CD4-positive, alpha-beta T cell treated with Interleukin-12 subunit alpha and Interleukin-12 subunit beta, for 1 hour (primary cell): Measurements from ENCODE around the gene PGRMC2.
"Not testable (repeated sequence)": the region's sequence is repeated elsewhere in the genome, so short reads cannot be mapped to it uniquely, and the experiment has no call there.

Experiments used
- DNase-seq: peaks from one replicate; pipeline ENCODE4 v3.0.0-alpha.2; 2020

The PGRMC2 gene

DNA sequence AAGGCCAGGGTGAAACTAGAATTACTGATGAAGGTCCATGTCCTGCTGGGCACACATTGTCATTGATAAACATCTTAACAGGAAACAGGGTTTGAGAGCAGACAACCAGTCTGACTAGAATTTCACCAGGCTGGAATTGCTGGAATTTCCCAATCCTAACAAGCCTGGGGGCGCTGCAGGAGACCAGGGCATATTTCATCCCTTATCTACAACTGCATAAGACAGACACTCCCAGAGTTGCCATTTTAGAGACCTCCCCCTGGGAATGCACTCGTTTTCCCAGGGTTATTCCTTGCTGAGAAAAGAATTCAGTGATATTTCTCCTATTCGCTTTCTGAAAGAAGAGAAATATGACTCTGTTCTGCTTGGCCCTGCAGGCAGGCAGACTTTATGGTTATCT, 22.1 kb downstream of the PGRMC2 start:
- not testable (repeated sequence) for DNase-seq

DNA sequence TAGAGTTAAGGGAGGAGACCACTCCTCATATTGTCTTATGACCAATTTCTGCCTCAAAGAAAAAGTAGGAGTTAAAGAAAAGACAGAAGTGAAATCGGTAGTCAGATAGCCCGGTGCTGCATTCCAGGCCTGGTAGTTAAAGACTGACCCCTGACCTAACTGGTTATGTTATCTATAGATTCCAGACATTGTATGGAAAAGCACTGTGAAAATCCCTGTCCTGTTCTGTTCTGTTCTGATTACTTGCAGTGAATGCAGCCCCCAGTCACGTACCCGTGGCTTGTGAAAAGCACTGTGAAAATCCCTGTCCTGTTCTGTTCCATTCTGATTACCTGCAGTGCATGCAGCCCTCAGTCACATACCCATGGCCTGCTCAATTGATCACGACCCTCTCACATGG, 27.7 kb downstream of the PGRMC2 start:
- not testable (repeated sequence) for DNase-seq

DNA sequence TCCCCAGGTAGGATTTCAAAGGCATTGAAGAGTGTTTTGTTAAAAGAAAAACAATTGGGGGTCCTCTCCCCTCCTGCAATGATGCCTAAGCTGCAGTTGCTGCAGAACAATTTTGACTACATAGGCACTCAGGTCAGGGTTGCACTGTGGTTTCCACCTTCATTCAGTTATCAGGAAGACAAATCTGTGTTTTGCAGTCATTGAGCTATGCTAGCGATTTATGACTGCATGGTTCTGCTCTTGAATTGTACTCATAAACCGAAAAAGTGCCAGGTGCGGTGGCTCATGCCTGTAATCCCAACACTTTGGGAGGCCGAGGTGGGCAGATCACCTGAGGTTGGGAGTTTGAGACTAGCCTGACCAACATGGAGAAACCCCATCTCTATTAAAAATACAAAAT, 29.4 kb downstream of the PGRMC2 start:
- not testable (repeated sequence) for DNase-seq

- no peak for DNase-seq
Measured at GRCh38 chr4:128256539-128256938, 31.1 kb downstream of the PGRMC2 start.

- DNase-seq: no peak
Measured at GRCh38 chr4:128255906-128256305, 31.7 kb downstream of the PGRMC2 start.

- DNase-seq: no peak
Measured at GRCh38 chr4:128249787-128250668, 37.6 kb downstream of the PGRMC2 start.

DNA sequence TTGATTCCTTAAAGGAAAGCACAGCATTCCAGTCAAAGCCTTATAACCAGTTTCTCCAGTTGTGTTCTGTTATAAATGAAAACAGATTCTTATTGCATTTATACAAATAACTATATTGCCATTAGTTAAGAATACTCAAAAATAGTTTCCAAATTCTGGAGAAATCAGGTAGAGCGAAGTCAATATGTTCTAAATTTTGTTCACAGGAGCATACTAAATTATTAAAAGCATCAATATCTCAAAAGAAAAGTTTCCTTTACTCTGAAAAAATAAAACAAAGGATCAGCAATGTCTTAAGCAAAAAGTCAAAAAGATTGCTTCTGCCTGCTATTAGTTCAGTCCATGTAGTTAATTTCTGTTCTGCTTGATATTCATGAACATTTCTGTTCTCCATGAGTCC, 39.7 kb downstream of the PGRMC2 start:
- no peak for DNase-seq

GRCh38 chr4:128245391-128245790, 42.2 kb downstream of the PGRMC2 start:
- DNase-seq: not testable (repeated sequence)

DNA sequence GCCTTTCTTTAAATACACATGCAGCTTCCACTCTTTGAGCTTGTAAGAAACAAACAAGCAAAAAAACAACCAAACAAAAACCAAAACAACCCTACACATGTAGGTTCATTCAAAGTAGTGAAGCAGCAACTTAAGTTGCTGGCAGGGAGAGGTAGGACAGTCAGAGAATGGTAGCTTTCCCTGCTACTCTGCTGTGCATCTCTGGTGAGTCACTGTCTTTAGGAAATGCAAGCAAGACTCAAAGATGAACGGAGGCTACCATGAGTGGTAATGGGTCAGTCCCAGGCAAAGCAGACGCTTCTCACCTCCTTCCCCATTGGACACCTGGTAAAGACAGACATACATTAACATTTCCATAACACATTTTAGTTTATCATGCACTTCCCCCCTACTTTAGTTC, 43.2 kb downstream of the PGRMC2 start:
- no peak for DNase-seq

DNA sequence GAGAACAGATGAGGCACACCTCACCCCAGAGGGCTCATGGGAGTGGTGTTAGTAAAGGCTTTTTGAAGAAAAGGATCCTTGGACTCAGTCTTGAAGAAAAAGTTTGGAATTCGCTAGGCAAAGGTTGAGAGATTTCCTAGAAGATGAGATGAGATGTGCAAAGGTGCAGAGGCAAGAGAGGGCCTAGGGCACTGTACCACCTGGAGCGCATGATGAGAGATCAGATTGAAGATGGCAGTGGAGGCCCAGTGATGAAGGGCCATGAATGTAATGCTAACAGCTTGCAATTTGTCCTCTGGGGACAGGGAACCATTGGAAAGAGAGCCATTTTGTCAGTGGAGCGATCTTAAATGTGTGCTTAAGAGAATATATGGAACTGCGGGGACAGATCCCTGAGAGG, 45.0 kb downstream of the PGRMC2 start:
- DNase-seq: no peak

DNA sequence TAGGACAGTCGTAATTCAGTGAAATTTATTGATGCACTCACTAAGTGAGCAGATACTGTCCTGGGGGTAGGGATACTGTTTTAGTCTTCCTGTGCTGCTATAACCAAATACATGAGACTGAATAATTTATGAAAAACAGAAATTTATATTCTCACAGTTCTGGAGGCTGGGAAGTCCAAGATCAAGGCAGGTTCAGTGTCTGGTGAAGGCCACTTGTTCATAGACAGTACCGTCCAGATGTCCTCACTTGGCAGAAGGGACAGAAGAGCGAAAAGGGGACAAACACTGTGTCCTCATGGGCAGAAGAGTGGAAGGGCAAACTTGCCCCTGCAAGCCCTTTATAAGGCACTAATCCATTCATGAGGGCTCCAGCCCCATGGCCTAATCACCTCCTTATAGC, 45.6 kb downstream of the PGRMC2 start:
- DNase-seq: no peak

- DNase-seq: no peak
Measured at GRCh38 chr4:128241425-128241913, 46.1 kb downstream of the PGRMC2 start.

- DNase-seq: no peak
Measured at GRCh38 chr4:128241019-128241418, 46.6 kb downstream of the PGRMC2 start.

DNA sequence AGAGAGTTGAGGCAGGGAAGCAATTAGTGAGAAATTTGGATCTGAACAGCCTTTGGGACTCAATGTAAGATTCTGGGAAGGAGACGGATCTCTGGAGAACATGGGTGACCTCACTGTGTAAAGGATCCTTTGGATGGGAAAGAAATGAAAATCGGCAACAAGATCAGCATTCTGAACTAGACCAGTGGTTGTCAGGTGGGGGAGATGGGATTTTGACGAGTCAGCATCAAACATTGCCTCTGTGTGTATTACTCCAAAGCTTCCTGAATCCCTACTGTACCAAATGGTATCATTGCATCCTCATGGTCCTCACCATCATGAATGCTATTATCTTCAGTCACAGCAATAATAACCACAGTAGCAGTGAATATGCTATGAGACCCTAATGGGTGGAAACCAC, 52.8 kb downstream of the PGRMC2 start:
- DNase-seq: no peak

DNA sequence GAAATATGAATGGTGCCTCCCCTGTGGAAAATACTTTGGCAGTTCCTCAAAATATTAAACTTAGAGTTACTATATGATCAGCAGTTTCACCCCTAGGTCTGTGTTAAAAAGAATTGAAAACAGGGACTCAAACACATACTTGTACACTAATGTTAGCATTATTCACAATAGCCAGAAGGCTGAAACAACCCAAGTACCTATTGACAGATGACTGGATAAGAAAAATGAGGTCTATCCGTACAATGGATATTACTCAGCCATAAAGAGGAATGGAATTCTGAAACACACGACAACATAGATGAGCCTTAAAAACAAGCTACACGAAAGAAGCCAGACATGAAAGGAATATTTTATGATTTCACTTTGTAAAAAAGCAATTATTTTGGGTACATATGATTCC, 54.9 kb downstream of the PGRMC2 start:
- no peak for DNase-seq

GRCh38 chr4:128228845-128229795, 58.5 kb downstream of the PGRMC2 start:
- no peak for DNase-seq

GRCh38 chr4:128227991-128228571, 59.5 kb downstream of the PGRMC2 start:
- no peak for DNase-seq

- no peak for DNase-seq
Measured at GRCh38 chr4:128225148-128225547, 62.5 kb downstream of the PGRMC2 start.

DNA sequence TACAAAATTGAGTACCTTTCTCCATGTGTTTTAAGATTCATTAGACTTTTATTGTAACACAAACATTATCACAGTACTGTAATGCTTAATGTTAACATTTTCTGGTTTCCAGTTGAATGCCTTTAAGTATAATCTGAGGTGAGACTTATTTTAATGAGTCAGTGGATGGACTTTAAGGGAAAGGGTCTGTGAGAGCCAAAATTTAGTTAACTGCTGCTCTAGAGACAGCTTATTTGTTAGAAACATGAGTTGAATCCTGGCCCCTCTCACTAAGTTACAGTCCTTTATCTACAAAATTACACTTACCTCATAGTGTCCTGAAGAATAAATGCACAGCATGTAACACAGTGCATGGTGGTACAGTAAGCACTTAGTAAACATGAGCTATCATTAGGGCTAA, 66.0 kb downstream of the PGRMC2 start:
- DNase-seq: no peak

DNA sequence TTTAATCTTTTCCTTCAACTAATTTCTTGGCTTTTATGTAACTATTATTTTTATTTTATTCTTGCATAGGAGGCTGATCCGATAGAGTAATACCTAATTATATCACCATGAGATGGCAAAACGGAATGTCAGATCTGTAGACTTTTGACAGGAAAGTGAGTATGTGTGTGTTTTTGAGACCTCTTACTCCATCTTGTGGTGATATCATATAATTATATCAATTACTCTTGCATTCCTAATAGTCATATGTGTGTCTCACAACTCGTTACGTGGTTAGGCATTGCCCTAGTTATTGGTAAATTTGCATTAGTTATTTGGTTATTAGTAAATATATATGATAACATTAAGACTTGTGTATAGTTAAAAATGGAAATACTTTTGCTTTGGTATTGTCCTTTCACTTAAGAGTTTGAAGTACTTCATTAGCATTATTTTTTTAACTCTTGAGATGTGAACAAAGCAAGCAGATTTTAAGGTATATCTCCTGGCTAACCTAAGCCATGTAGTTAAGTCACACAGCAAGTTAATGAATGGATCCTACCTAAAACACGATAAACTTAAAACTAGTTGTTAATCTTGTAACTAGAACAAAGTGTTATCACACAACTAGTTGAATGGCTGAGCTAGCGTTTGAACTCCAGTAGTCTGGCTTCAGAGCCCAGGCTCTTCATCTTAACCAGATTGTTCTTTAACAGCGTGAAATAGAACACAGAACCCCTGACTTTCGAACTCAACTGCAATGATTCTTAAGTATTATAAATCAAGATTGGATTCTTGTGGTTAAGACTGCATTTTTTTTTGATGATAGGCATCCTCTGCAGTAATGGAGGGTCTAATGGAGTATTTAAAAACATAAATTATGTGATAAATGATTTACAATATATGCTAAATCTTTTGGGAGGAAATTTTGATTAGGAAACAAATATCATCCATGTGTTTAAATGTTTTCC, 67.1 kb downstream of the PGRMC2 start:
- DNase-seq: no peak
